DOHH2 (cell line): ENCODE results near the gene TRIM59.

Source experiments
- H3F3A ChIP-seq: fragments of 200-600 bp; sonication (generic), shearing (Covaris generic); 2 replicates; pipeline ENCODE4 v1.6.0; 2016; ENCODE audit warnings: antibody characterized with exemption, mild to moderate bottlenecking; ENCODE audit not compliant: control insufficient read depth, insufficient read depth
- H3K27ac ChIP-seq: fragments of 200-600 bp; sonication (generic); 2 replicates; pipeline ENCODE4 v1.5.1; 2014; ENCODE audit warnings: low read depth, mild to moderate bottlenecking, low read length, moderate library complexity
- H3K27me3 ChIP-seq: fragments of 200-600 bp; sonication (generic); 2 replicates; pipeline ENCODE4 v1.6.1; 2014; ENCODE audit warnings: mild to moderate bottlenecking, low read length, mixed read lengths; ENCODE audit not compliant: control insufficient read depth
- H3K36me3 ChIP-seq: fragments of 200-600 bp; sonication (generic); 2 replicates; pipeline ENCODE4 v1.6.1; 2014; ENCODE audit warnings: mild to moderate bottlenecking, low read length, moderate library complexity, mixed read lengths; ENCODE audit not compliant: control insufficient read depth
- H3K4me1 ChIP-seq: fragments of 200-600 bp; sonication (generic); 2 replicates; pipeline ENCODE4 v1.6.1; 2014; ENCODE audit warnings: mild to moderate bottlenecking, low read length, mixed read lengths; ENCODE audit not compliant: control insufficient read depth
- H3K4me2 ChIP-seq: fragments of 200-600 bp; sonication (generic); 2 replicates; pipeline ENCODE4 v1.6.0; 2014; ENCODE audit warnings: mild to moderate bottlenecking, low read length, moderate library complexity
- H3K4me3 ChIP-seq: fragments of 200-600 bp; sonication (generic); 2 replicates; pipeline ENCODE4 v1.5.1; 2014; ENCODE audit warnings: mild to moderate bottlenecking, low read length, mixed read lengths
- H3K79me2 ChIP-seq: fragments of 200-600 bp; sonication (generic); 2 replicates; pipeline ENCODE4 v1.6.1; 2014; ENCODE audit warnings: mild to moderate bottlenecking, low read length, mixed read lengths; ENCODE audit not compliant: control insufficient read depth
- H3K9me2 ChIP-seq: fragments of 200-600 bp; sonication (generic); replicated peaks from 2 replicates; pipeline ENCODE4 v1.6.1; 2014; ENCODE audit warnings: mild to moderate bottlenecking, low read length, mixed read lengths; ENCODE audit not compliant: control insufficient read depth
- H3K9me3 ChIP-seq: fragments of 200-600 bp; sonication (generic); 2 replicates; pipeline ENCODE4 v1.6.1; 2014; ENCODE audit warnings: antibody characterized with exemption, low read length, mixed read lengths; ENCODE audit not compliant: control insufficient read depth, insufficient read depth
- H4K20me1 ChIP-seq: fragments of 200-600 bp; sonication (generic); 2 replicates; pipeline ENCODE4 v1.6.0; 2014; ENCODE audit warnings: low read depth, mild to moderate bottlenecking, antibody characterized with exemption, low read length, moderate library complexity; ENCODE audit not compliant: control insufficient read depth, insufficient read depth
- EZH2phosphoT487 ChIP-seq: fragments of 200-600 bp; sonication (generic); IDR thresholded peaks from 2 replicates; pipeline ENCODE4 v1.6.1; 2017; ENCODE audit warnings: borderline replicate concordance, mild to moderate bottlenecking, antibody characterized with exemption, low read length, moderate library complexity, mixed read lengths
- TF ChIP-seq, protein P1 (sequence below): fragments of 200-600 bp; sonication (generic); IDR thresholded peaks from one replicate; pipeline ENCODE4 v1.5.1; 2014; ENCODE audit warnings: antibody characterized with exemption, mild to moderate bottlenecking, low read depth, low read length; ENCODE audit not compliant: poor library complexity, severe bottlenecking

TRIM59 gene

DNA sequence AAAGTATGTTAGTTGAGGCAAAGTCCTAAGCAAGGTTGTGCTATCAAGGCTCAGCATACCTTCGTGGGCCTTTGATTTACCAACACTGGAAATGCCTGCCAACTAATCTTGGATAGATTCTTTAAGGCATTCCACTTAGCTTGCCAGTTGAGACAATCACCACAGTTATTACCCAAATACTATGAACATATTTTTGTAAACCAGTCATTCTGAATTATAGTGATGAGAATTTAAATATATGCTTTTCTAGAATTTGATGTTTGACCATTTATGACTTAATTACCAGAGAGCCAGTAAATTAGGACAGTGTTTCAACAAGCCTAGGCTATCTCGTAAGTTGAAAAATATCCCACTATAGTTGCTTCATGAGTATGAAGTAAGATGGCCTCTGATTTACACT is 15.5 kb downstream of the TRIM59 start:
- Histone ChIP-seq H3K9me2 (no peaks in the 10 kb centered on the region), H3K79me2 (peaks cover 87% of the 10 kb centered on the region), H3K27ac (no peak overlapping the region), H3K4me3 (no peak overlapping the region), H3K9me3 (no peaks in the 10 kb centered on the region), H4K20me1 (peaks cover 7% of the 10 kb centered on the region; the same call in 1 of the 2 replicates), H3K4me1 (peaks cover 12% of the 10 kb centered on the region), H3K36me3 (peaks cover 97% of the 10 kb centered on the region), H3K4me2 (no peak overlapping the region), H3F3A (peaks cover 93% of the 10 kb centered on the region), H3K27me3 (no peaks in the 10 kb centered on the region)
- no peak for TF ChIP-seq EZH2phosphoT487
- TF ChIP-seq, protein P1, sequence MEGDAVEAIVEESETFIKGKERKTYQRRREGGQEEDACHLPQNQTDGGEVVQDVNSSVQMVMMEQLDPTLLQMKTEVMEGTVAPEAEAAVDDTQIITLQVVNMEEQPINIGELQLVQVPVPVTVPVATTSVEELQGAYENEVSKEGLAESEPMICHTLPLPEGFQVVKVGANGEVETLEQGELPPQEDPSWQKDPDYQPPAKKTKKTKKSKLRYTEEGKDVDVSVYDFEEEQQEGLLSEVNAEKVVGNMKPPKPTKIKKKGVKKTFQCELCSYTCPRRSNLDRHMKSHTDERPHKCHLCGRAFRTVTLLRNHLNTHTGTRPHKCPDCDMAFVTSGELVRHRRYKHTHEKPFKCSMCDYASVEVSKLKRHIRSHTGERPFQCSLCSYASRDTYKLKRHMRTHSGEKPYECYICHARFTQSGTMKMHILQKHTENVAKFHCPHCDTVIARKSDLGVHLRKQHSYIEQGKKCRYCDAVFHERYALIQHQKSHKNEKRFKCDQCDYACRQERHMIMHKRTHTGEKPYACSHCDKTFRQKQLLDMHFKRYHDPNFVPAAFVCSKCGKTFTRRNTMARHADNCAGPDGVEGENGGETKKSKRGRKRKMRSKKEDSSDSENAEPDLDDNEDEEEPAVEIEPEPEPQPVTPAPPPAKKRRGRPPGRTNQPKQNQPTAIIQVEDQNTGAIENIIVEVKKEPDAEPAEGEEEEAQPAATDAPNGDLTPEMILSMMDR = no peak

DNA sequence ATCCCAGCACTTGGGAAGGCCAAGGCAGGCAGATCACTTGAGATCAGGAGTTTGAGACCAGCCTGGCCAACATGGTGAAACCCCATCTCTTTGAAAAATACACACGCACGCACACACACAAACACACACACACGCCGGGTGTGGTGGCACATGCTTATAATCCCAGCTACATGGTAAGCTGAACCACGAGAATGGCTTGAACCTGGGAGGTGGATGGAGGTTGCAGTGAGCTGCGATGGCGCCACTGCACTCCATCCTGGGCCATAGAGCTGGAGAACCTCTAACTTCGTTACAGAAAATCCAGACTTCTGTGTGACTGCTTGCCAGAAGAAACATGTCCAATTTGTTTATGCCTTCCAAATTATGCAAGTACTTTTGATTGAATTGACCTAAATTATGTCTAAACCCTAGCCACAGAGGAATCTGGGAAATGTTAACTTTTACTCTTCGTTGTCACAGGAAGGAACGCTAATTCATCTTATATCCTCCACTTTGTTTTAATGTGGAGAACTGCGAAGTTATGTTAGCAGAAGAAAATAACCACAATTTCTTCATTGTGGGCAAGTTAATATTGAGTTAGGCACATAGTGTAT is 21.7 kb downstream of the TRIM59 start:
- H3K4me3 ChIP-seq = no peak overlapping the region
- no peaks in the 10 kb centered on the region for H3K27me3 ChIP-seq
- peaks cover 83% of the 10 kb centered on the region for H3K79me2 ChIP-seq
- no peaks in the 10 kb centered on the region for H3K9me2 ChIP-seq
- H3K4me1 ChIP-seq = no peaks in the 10 kb centered on the region
- no peak for TF ChIP-seq EZH2phosphoT487
- TF ChIP-seq, protein P1 = no peak
- no peak overlapping the region for H3K27ac ChIP-seq
- peaks cover 99% of the 10 kb centered on the region for H3K36me3 ChIP-seq
- no peaks in the 10 kb centered on the region; the same call in 1 of the 2 replicates for H4K20me1 ChIP-seq
- H3K9me3 ChIP-seq = no peaks in the 10 kb centered on the region
- H3F3A ChIP-seq = peaks cover 86% of the 10 kb centered on the region
- H3K4me2 ChIP-seq = no peak overlapping the region

DNA sequence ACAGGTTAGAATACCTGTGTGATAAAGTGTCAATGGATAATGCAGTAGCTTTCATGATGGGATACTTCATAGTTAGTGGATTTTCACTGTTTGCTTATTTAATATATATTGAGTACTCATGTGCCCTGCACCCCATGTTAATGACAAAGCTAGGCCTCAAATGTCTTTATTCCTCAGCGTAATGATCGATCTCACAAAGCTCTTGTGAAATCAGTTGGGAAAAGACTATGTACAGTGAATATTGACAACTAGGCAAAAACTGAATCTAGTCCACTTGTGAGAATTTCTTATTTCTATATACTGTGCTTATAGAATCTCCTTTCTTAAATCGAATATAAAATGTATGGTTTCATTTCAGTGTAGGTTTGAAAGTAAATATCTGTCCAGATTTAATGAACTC is 32.3 kb downstream of the TRIM59 start:
- Histone ChIP-seq H3K9me3 (no peaks in the 10 kb centered on the region), H3K4me3 (no peak overlapping the region), H3K36me3 (peaks cover 97% of the 10 kb centered on the region), H3K9me2 (no peaks in the 10 kb centered on the region), H3K4me2 (no peak overlapping the region), H3F3A (peaks cover 60% of the 10 kb centered on the region), H3K4me1 (peaks cover 14% of the 10 kb centered on the region), H3K79me2 (peaks cover 86% of the 10 kb centered on the region), H3K27me3 (no peaks in the 10 kb centered on the region), H4K20me1 (peaks cover 16% of the 10 kb centered on the region; the same call in 1 of the 2 replicates), H3K27ac (no peak overlapping the region)
- no peak for TF ChIP-seq EZH2phosphoT487
- TF ChIP-seq, protein P1 = no peak
